HCT116 (cell line): ENCODE measurements around the gene RHOT1. TPM values are rescaled to one million over a fixed set of nuclear protein-coding genes. Genes with fewer than 3 reads are reported as not detected.

ENCODE experiments used
- ATAC-seq: fragments of 200-7000 bp; cut with Tn5 transposase; 2 replicates; pipeline ENCODE4 v1.9.1; 2020; ENCODE audit warnings: mild to moderate bottlenecking, moderate library complexity
- BruUV-seq: library from RNA; stranded (reverse); fragments of 400-500 nt; replicated peaks from 2 replicates; lab custom pipeline; 2021; lab: Mats Ljungman, UMichigan
- CTCF ChIA-PET: fragments of 300-600 bp; sonication (Branson Sonifier 250); formaldehyde crosslinking; loops from one replicate; lab custom pipeline; 2021; ENCODE audit warnings: antibody characterized with exemption; lab: Charles Lee
- POLR2A ChIA-PET: fragments of 300-600, 350-600 bp; sonication (Branson Sonifier 250); formaldehyde crosslinking; loops from one replicate; lab custom pipeline; 2021; ENCODE audit warnings: antibody characterized with exemption; lab: Charles Lee
- RAD21 ChIA-PET, 2 experiments: fragments of 300-600 bp; sonication (Branson Sonifier 250); formaldehyde crosslinking; loops; one replicate each; lab custom pipeline; 2023; ENCODE audit warnings: low total read pairs in 2 of 2; ENCODE audit not compliant: uncharacterized antibody in 2 of 2, unreplicated experiment in 2 of 2, low non-redundant PET in 1 of 2; lab: Charles Lee
- DNase-seq: peaks from one replicate; pipeline ENCODE4 v3.0.0-alpha.2; 2010; ENCODE audit warnings: low read depth, low spot score
- H2AFZ ChIP-seq: fragments of 200-600 bp; shearing (Covaris generic), sonication (generic); 2 replicates; pipeline ENCODE4 v1.6.1; 2017; ENCODE audit warnings: low read depth, mixed run types, mixed read lengths, antibody characterized with exemption, low read length; ENCODE audit not compliant: poor library complexity, severe bottlenecking
- H3K27ac ChIP-seq: 2 replicates; pipeline ENCODE4 v1.5.1; 2012; ENCODE audit warnings: low read depth, low read length
- H3K27me3 ChIP-seq: fragments of 200-600 bp; sonication (generic); 2 replicates; pipeline ENCODE4 v1.6.1; 2016; ENCODE audit warnings: mixed run types, low read length, mixed read lengths; ENCODE audit not compliant: insufficient read depth
- H3K36me3 ChIP-seq, 2 experiments: fragments of 200-500 bp in 1 of 2; fragments of 200-600 bp in 1 of 2; sonication (Bioruptor generic) in 1 of 2; sonication (generic) in 1 of 2; 2 replicates each; pipeline versions ENCODE4 v1.5.1 to v1.6.1; 2014 to 2016; ENCODE audit warnings: low read length in 2 of 2, inconsistent platforms in 1 of 2, mixed read lengths in 1 of 2, mixed run types in 1 of 2; ENCODE audit not compliant: insufficient read depth in 2 of 2, control insufficient read depth in 1 of 2
- H3K4me1 ChIP-seq, 2 experiments: fragments of 200-600 bp in 1 of 2; sonication (generic) in 1 of 2; 2 replicates each; pipeline versions ENCODE4 v1.5.1 to v1.6.1; 2012 to 2017; ENCODE audit warnings: low read length in 2 of 2, inconsistent platforms in 1 of 2, mild to moderate bottlenecking in 1 of 2, mixed read lengths in 1 of 2, mixed run types in 1 of 2, moderate library complexity in 1 of 2; ENCODE audit not compliant: insufficient read depth in 2 of 2, control insufficient read depth in 1 of 2
- H3K4me2 ChIP-seq: fragments of 200-600 bp; sonication (generic); 2 replicates; pipeline ENCODE4 v1.6.1; 2017; ENCODE audit warnings: mixed run types, low read length, mixed read lengths
- H3K4me3 ChIP-seq, 2 experiments: fragments of 200-600 bp in 1 of 2; sonication (generic) in 1 of 2; replicated peaks in 1 of 2; 2 replicates each; pipeline ENCODE4 v1.5.1; 2011 to 2016; ENCODE audit warnings: low read length in 2 of 2, control low read depth in 1 of 2, low read depth in 1 of 2, mild to moderate bottlenecking in 1 of 2, mixed read lengths in 1 of 2, mixed run types in 1 of 2
- H3K79me2 ChIP-seq: fragments of 200-600 bp; sonication (generic); 2 replicates; pipeline ENCODE4 v1.6.1; 2017; ENCODE audit warnings: mild to moderate bottlenecking, mixed run types, low read length, moderate library complexity, mixed read lengths; ENCODE audit not compliant: insufficient read depth
- H3K9ac ChIP-seq: fragments of 200-600 bp; sonication (generic); 2 replicates; pipeline ENCODE4 v1.6.1; 2016; ENCODE audit warnings: low read length, mixed read lengths
- H3K9me2 ChIP-seq: fragments of 200-600 bp; sonication (generic), shearing (Covaris generic); 2 replicates; pipeline ENCODE4 v1.6.1; 2017; ENCODE audit warnings: mixed run types, mild to moderate bottlenecking, moderate library complexity; ENCODE audit not compliant: insufficient read depth
- H3K9me3 ChIP-seq, 2 experiments: fragments of 200-500 bp in 1 of 2; fragments of 200-600 bp in 1 of 2; sonication (Bioruptor generic) in 1 of 2; sonication (generic) in 1 of 2; 2 replicates each; pipeline ENCODE4 v1.6.1; 2014 to 2017; ENCODE audit warnings: low read length in 2 of 2, mixed read lengths in 2 of 2, inconsistent platforms in 1 of 2, low read depth in 1 of 2, mild to moderate bottlenecking in 1 of 2, mixed run types in 1 of 2, moderate library complexity in 1 of 2; ENCODE audit not compliant: control insufficient read depth in 1 of 2, insufficient read depth in 1 of 2
- H4K20me1 ChIP-seq: fragments of 200-600 bp; sonication (generic), shearing (Covaris generic); 2 replicates; pipeline ENCODE4 v1.6.1; 2017; ENCODE audit warnings: mixed run types, mild to moderate bottlenecking, moderate library complexity; ENCODE audit not compliant: insufficient read depth
- CBX3 ChIP-seq: IDR thresholded peaks from 2 replicates; pipeline ENCODE4 v1.6.1; 2012; ENCODE audit warnings: low read depth
- CEBPB ChIP-seq: IDR thresholded peaks from 2 replicates; pipeline ENCODE4 v1.6.1; 2012; ENCODE audit warnings: low read depth
- ELF1 ChIP-seq: IDR thresholded peaks from 2 replicates; pipeline ENCODE4 v1.6.1; 2012; ENCODE audit warnings: low read depth, borderline replicate concordance
- EZH2 ChIP-seq: fragments of 200-600 bp; sonication (generic); IDR thresholded peaks from 2 replicates; pipeline ENCODE4 v1.6.1; 2017; ENCODE audit warnings: antibody characterized with exemption, mixed run types
- FOSL1 ChIP-seq: IDR thresholded peaks from 2 replicates; pipeline ENCODE4 v1.6.1; 2012; ENCODE audit warnings: low read depth
- POLR2A ChIP-seq: IDR thresholded peaks from 2 replicates; pipeline ENCODE4 v1.7.0; 2011; ENCODE audit warnings: borderline replicate concordance; ENCODE audit not compliant: insufficient read depth, insufficient read length; ENCODE audit errors: extremely low read depth
- RAD21 ChIP-seq: IDR thresholded peaks from 2 replicates; pipeline ENCODE4 v1.6.1; 2012; ENCODE audit warnings: low read depth, mild to moderate bottlenecking
- SIN3A ChIP-seq: IDR thresholded peaks from 2 replicates; pipeline ENCODE4 v1.6.1; 2012; ENCODE audit warnings: low read depth
- SP1 ChIP-seq: IDR thresholded peaks from 2 replicates; pipeline ENCODE4 v1.6.1; 2012; ENCODE audit warnings: low read depth
- SRF ChIP-seq: IDR thresholded peaks from 2 replicates; pipeline ENCODE4 v1.6.1; 2012; ENCODE audit warnings: low read depth
- ZFX ChIP-seq: fragments of 450-650 bp; IDR thresholded peaks from 2 replicates; pipeline ENCODE4 v1.6.1; 2017
- ZNF274 ChIP-seq: fragments of 200-500 bp; sonication (Bioruptor generic); IDR thresholded peaks from 2 replicates; pipeline ENCODE4 v1.6.1; 2014; ENCODE audit warnings: mild to moderate bottlenecking, low read depth, low read length, inconsistent platforms
- intact Hi-C: fragments of 100-400 bp; cut with micrococcal nuclease; formaldehyde crosslinking; loops from 2 replicates; pipeline ENCODE4 v1.10.0; 2022
- total RNA-seq: library from RNA; stranded (reverse); gene quantifications from one replicate; pipeline ENCODE4 v1.2.1, GENCODE V29; 2021; ENCODE audit not compliant: unreplicated experiment
- TF ChIP-seq, protein P1 (sequence below): IDR thresholded peaks from 2 replicates; pipeline ENCODE4 v1.6.1; 2011; ENCODE audit warnings: mild to moderate bottlenecking, low read length, moderate library complexity; ENCODE audit not compliant: insufficient replicate concordance; ENCODE audit errors: extremely low read depth
- TF ChIP-seq, protein P2 (sequence below), 3 experiments: fragments of 200-600 bp in 1 of 3; sonication (generic) in 1 of 3; IDR thresholded peaks in 2 of 3; conservative IDR thresholded peaks in 1 of 3; 2 replicates each; pipeline ENCODE4 v1.5.1; 2012 to 2017; ENCODE audit warnings: low read depth in 2 of 3, low read length in 2 of 3, antibody characterized with exemption in 1 of 3, borderline replicate concordance in 1 of 3, control low read depth in 1 of 3, mild to moderate bottlenecking in 1 of 3, mixed read lengths in 1 of 3, mixed run types in 1 of 3, moderate library complexity in 1 of 3; ENCODE audit not compliant: insufficient read depth in 1 of 3

Gene RHOT1
- total RNA-seq, 1 experiment from 2014 or later = 33.3 TPM

DNA sequence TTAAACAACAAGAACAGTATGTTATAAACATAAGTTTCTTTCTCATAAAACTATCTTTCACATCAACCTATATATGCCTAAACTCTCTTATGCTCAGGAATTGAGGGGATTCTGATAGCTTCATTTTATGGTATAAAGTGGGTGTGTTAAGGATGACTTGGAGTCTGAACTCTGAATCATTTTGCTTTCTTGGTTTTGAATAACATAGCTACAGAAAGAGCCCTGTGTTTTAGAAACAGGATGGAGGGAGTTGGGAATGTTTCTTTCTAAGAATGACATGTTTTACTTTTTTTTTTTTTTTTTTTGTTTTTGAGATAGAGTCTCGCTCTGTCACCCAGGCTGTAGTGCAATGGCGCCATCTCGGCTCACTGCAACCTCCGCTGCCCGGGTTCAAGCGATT, 50.1 kb downstream of the RHOT1 start:
- ChIA-PET CTCF (no interaction called here), RAD21 (no interaction called here), POLR2A (interaction anchor here (0.7 kb wide), 1 partner anchor 31 kb away, joined by 3 read pairs; no protein-coding TSS in a partner anchor)
- TF ChIP-seq RAD21 (no peak), CBX3 (no peak), SIN3A (no peak), SRF (no peak), EZH2 (no peak), ZFX (no peak), CEBPB (no peak), POLR2A (no peak), ZNF274 (no peak), SP1 (no peak), FOSL1 (no peak), ELF1 (no peak)
- TF ChIP-seq, protein P1, sequence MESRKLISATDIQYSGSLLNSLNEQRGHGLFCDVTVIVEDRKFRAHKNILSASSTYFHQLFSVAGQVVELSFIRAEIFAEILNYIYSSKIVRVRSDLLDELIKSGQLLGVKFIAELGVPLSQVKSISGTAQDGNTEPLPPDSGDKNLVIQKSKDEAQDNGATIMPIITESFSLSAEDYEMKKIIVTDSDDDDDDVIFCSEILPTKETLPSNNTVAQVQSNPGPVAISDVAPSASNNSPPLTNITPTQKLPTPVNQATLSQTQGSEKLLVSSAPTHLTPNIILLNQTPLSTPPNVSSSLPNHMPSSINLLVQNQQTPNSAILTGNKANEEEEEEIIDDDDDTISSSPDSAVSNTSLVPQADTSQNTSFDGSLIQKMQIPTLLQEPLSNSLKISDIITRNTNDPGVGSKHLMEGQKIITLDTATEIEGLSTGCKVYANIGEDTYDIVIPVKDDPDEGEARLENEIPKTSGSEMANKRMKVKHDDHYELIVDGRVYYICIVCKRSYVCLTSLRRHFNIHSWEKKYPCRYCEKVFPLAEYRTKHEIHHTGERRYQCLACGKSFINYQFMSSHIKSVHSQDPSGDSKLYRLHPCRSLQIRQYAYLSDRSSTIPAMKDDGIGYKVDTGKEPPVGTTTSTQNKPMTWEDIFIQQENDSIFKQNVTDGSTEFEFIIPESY = no peak
- TF ChIP-seq, protein P2, sequence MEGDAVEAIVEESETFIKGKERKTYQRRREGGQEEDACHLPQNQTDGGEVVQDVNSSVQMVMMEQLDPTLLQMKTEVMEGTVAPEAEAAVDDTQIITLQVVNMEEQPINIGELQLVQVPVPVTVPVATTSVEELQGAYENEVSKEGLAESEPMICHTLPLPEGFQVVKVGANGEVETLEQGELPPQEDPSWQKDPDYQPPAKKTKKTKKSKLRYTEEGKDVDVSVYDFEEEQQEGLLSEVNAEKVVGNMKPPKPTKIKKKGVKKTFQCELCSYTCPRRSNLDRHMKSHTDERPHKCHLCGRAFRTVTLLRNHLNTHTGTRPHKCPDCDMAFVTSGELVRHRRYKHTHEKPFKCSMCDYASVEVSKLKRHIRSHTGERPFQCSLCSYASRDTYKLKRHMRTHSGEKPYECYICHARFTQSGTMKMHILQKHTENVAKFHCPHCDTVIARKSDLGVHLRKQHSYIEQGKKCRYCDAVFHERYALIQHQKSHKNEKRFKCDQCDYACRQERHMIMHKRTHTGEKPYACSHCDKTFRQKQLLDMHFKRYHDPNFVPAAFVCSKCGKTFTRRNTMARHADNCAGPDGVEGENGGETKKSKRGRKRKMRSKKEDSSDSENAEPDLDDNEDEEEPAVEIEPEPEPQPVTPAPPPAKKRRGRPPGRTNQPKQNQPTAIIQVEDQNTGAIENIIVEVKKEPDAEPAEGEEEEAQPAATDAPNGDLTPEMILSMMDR (IDR thresholded peaks at IDR 0.05 in 2 of 3, conservative IDR thresholded peaks at IDR 0.05 in 1 of 3; ENCODE audit: borderline replicate concordance in 1 of 3, insufficient read depth in 1 of 3, low read depth in 2 of 3, low read length in 2 of 3) = no peak
- Histone ChIP-seq H3K4me1 (peaks cover 0 to 12% of the 10 kb centered on the region in 2 experiments; a peak in 2 of 4 replicates), H2AFZ (no peak overlapping the region), H3K36me3 (peaks cover 8% of the 10 kb centered on the region in 2 experiments; a peak in 2 of 4 replicates), H3K27ac (no peak overlapping the region), H3K27me3 (no peaks in the 10 kb centered on the region), H3K4me3 (no peak overlapping the region), H3K4me2 (no peak overlapping the region), H3K9me2 (no peaks in the 10 kb centered on the region), H3K9me3 (no peaks in the 10 kb centered on the region), H3K79me2 (no peaks in the 10 kb centered on the region), H4K20me1 (no peaks in the 10 kb centered on the region), H3K9ac (no peak overlapping the region)
- intact Hi-C loops = no loop called here
- no TSS peak for BruUV-seq
- ATAC-seq = no peak
- DNase-seq = no peak
